HepG2 (cell line): ENCODE measurements around the gene C2orf80. TPM values are rescaled to one million over a fixed set of nuclear protein-coding genes. Genes with fewer than 3 reads are reported as not detected.
A peak's percentile ranks its signal among the peaks of the same experiment; 100 is the strongest.

Experiments
- AGO1 ChIP-seq: fragments of 200-400 bp; formaldehyde crosslinking; IDR thresholded peaks from 2 replicates; pipeline ENCODE4 v1.6.1; 2017; ENCODE audit warnings: mild to moderate bottlenecking, low read depth, low read length, moderate library complexity; ENCODE audit not compliant: poor library complexity, severe bottlenecking
- ARID3A ChIP-seq: IDR thresholded peaks from 2 replicates; pipeline ENCODE4 v1.6.1; 2012; ENCODE audit warnings: low read depth, low read length, improper control_type of control experiment
- CHCHD3 ChIP-seq: sonication (generic); formaldehyde crosslinking; IDR thresholded peaks from 2 replicates; pipeline ENCODE4 v1.8.0; 2022; ENCODE audit warnings: mild to moderate bottlenecking, missing genetic modification reagents, moderate library complexity
- HNRNPLL ChIP-seq: fragments of 200-400 bp; formaldehyde crosslinking; IDR thresholded peaks from 2 replicates; pipeline ENCODE4 v1.6.1; 2017; ENCODE audit warnings: mild to moderate bottlenecking, low read depth, low read length; ENCODE audit not compliant: poor library complexity, severe bottlenecking
- JUN ChIP-seq: sonication (generic); formaldehyde crosslinking; IDR thresholded peaks from 2 replicates; pipeline ENCODE4 v1.4.0; 2020; ENCODE audit warnings: mild to moderate bottlenecking, missing genetic modification reagents
- MTF1 ChIP-seq: sonication (generic); formaldehyde crosslinking; IDR thresholded peaks from 2 replicates; pipeline ENCODE4 v1.5.0; 2020; ENCODE audit warnings: missing genetic modification reagents
- PCBP1 ChIP-seq: fragments of 200-400 bp; formaldehyde crosslinking; IDR thresholded peaks from 2 replicates; pipeline ENCODE4 v1.6.1; 2017; ENCODE audit warnings: mild to moderate bottlenecking, low read depth, low read length, borderline replicate concordance
- SNAPC4 ChIP-seq: sonication (generic); formaldehyde crosslinking; IDR thresholded peaks from 2 replicates; pipeline ENCODE4 v1.4.0; 2020; ENCODE audit warnings: mild to moderate bottlenecking, missing genetic modification reagents
- SP5 ChIP-seq: IDR thresholded peaks from 2 replicates; pipeline ENCODE4 v1.6.1; 2016; ENCODE audit warnings: low read depth, borderline replicate concordance
- ZFP90 ChIP-seq: sonication (generic); formaldehyde crosslinking; IDR thresholded peaks from 2 replicates; pipeline ENCODE4 v1.8.0; 2022; ENCODE audit warnings: missing genetic modification reagents, mild to moderate bottlenecking, inconsistent platforms, borderline replicate concordance
- ZMAT3 ChIP-seq: sonication (generic); formaldehyde crosslinking; conservative IDR thresholded peaks from 2 replicates; pipeline ENCODE4 v1.7.0; 2021; ENCODE audit warnings: missing genetic modification reagents
- ZNF276 ChIP-seq: sonication (generic); formaldehyde crosslinking; IDR thresholded peaks from 2 replicates; pipeline ENCODE4 v1.4.0; 2020; ENCODE audit warnings: mild to moderate bottlenecking, low read depth, missing genetic modification reagents
- ZNF557 ChIP-seq: sonication (generic); formaldehyde crosslinking; IDR thresholded peaks from 2 replicates; pipeline ENCODE4 v1.4.0; 2020; ENCODE audit warnings: missing genetic modification reagents
- polyA plus RNA-seq, 8 experiments: library from polyadenylated mRNA; depleted of rRNA in 3 of 8; stranded (reverse) in 7 of 8; unstranded in 1 of 8; fragments of >200 nt; fragmentation: Illumina TruSeq in 4 of 8; extraction: Trizol in 4 of 8; gene quantifications; 2 replicates each; pipeline versions ENCODE4 v1.2.1 to v1.2.3, GENCODE V29; 2011 to 2016; ENCODE audit warnings: low read depth in 4 of 8, missing spikeins in 1 of 8, mixed read lengths in 1 of 8; ENCODE audit not compliant: insufficient read depth in 1 of 8
- total RNA-seq, 5 experiments: library from RNA; depleted of rRNA; stranded (reverse); fragments of >200 nt; fragmentation: Illumina TruSeq; extraction: Trizol; gene quantifications; 2 replicates each; pipeline ENCODE4 v1.2.3, GENCODE V29; 2016; ENCODE audit warnings: low read depth in 1 of 5
- TF ChIP-seq, protein P1 (sequence below): sonication (generic); formaldehyde crosslinking; IDR thresholded peaks from 2 replicates; pipeline ENCODE4 v1.5.0; 2020; ENCODE audit warnings: mild to moderate bottlenecking, missing genetic modification reagents, borderline replicate concordance
- TF ChIP-seq, protein P2 (sequence below): sonication (generic); formaldehyde crosslinking; IDR thresholded peaks from 2 replicates; pipeline ENCODE4 v1.8.0; 2022; ENCODE audit warnings: missing genetic modification reagents, low read depth, mild to moderate bottlenecking, borderline replicate concordance

Gene C2orf80
- total and polyA plus RNA-seq, 2 of the 13 experiments (the other 11 are each of a cell fraction or from before 2014, with no cell fraction given): not detected

DNA sequence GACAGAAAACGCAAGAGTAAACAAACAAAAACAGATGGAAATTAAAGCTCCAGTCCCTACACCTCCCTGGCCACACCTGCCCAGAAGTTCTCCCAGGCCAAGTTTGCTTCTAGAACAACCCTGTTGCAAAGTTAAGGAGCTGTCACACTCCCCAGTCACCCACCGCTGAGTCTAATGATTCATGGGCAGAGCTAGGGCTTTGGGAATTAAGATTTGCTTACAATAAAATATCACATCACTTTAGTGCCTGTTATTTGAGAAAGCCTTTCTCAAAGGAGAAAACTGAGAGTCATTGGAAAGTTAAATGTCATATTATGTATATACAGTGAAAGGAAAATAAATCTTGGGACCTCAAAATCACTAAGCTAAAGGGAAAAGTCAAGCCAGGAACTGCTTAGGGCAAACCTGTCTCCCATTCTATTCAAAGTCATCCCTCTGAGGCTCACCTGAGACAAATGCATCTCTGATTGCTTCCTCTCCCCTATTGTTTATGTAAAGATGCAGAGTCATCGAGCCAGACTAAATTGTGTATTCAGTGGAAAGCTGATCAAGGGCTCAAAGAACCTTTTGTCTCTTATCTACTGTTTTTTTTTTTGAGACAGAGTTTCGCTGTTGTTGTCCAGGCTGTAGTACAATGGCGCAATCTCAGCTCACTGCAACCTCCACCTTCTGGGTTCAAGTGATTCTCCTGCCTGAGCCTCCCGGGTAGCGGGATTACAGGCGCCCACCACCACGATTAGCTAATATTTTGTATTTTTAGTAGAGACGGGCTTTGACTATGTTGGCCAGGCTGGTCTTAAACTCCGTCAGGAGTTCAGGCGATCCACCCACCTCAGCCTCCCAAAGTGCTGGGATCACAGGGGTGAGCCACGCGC is 46.7 kb downstream of the C2orf80 start (continued):
- TF ChIP-seq, protein P1, sequence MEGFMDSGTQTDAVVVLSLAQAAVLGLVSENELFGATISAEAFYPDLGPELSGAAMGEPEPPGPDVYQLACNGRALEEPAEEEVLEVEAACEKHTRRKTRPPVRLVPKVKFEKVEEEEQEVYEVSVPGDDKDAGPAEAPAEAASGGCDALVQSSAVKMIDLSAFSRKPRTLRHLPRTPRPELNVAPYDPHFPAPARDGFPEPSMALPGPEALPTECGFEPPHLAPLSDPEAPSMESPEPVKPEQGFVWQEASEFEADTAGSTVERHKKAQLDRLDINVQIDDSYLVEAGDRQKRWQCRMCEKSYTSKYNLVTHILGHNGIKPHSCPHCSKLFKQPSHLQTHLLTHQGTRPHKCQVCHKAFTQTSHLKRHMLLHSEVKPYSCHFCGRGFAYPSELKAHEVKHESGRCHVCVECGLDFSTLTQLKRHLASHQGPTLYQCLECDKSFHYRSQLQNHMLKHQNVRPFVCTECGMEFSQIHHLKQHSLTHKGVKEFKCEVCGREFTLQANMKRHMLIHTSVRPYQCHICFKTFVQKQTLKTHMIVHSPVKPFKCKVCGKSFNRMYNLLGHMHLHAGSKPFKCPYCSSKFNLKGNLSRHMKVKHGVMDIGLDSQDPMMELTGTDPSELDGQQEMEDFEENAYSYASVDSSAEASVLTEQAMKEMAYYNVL: peak; percentile 92
- TF ChIP-seq PCBP1: no peak
- TF ChIP-seq ZNF557 (CRISPR knock-in tag): no peak
- TF ChIP-seq ZNF276 (CRISPR knock-in tag): no peak
- peak; percentile 46; the same call in 1 of the 2 replicates for TF ChIP-seq ARID3A
- no peak for TF ChIP-seq HNRNPLL
- no peak for TF ChIP-seq AGO1
- TF ChIP-seq ZFP90 (CRISPR knock-in tag): 0 out of 2 replicates have a peak, but pooled peaks have one; percentile 62
- TF ChIP-seq, protein P2, sequence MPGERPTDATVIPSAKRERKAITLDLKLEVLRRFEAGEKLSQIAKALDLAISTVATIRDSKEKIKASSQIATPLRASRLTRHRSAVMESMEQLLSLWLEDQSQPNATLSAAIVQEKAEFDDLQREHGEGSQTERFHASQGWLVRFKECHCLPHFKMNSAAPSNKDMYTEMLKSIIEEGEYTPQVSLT (CRISPR knock-in tag): no peak
- TF ChIP-seq MTF1 (CRISPR knock-in tag): no peak
- TF ChIP-seq SP5: no peak
- no peak for TF ChIP-seq SNAPC4
- no peak for TF ChIP-seq ZMAT3 (CRISPR knock-in tag)
- TF ChIP-seq CHCHD3 (CRISPR knock-in tag): no peak
- TF ChIP-seq JUN: no peak
